RWPE1 (cell line): ENCODE data around the gene NECAP2.
"Not testable (repeated sequence)": the region's sequence is repeated elsewhere in the genome, so short reads cannot be mapped to it uniquely, and the experiment has no call there.

Experiments
- CTCF ChIA-PET: fragments of 350-600 bp; sonication (Branson Sonifier 250); formaldehyde crosslinking; extraction: SDS; loops from one replicate; lab custom pipeline; 2021; lab: Yijun Ruan, JAX
- POLR2A ChIA-PET: fragments of 400-600 bp; formaldehyde crosslinking; extraction: SDS; loops from one replicate; lab custom pipeline; 2020; ENCODE audit warnings: antibody characterized with exemption; ENCODE audit not compliant: low non-redundant PET; lab: Yijun Ruan, JAX
- DNase-seq: peaks from one replicate; pipeline ENCODE4 v3.0.0; 2012; ENCODE audit warnings: low spot score
- H3K27ac ChIP-seq: fragments of 450-650 bp; 2 replicates; pipeline ENCODE4 v1.5.1; 2017
- CTCF ChIP-seq: fragments of 450-650 bp; conservative IDR thresholded peaks from 2 replicates; pipeline ENCODE4 v1.5.1; 2017; ENCODE audit warnings: low read depth, mild to moderate bottlenecking

NECAP2 gene

DNA sequence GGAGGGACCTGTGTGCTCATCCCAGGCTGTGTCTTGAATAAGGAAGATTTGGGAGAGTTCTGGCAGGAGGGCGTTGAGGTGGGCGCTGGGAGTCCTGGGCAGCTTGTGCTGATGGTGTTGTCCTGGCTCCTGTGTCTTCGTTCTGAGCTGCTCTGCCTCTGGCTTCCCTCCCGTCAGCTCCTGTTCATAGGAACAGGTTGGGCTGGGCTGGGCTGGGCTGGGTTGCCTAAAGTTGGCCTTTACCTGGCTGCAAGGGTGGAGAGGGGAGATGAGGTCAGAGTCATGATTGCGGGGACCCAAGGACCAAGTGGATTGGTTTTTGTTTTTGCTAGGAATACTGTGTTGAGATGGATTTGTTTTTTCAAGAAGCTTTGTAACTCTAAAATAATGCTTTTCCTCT lies 9.1 kb downstream of the NECAP2 start:
- POLR2A ChIA-PET: interaction anchor here (0.6 kb wide), 1 partner anchor 10 kb away, joined by 3 read pairs; no protein-coding TSS in a partner anchor

DNA sequence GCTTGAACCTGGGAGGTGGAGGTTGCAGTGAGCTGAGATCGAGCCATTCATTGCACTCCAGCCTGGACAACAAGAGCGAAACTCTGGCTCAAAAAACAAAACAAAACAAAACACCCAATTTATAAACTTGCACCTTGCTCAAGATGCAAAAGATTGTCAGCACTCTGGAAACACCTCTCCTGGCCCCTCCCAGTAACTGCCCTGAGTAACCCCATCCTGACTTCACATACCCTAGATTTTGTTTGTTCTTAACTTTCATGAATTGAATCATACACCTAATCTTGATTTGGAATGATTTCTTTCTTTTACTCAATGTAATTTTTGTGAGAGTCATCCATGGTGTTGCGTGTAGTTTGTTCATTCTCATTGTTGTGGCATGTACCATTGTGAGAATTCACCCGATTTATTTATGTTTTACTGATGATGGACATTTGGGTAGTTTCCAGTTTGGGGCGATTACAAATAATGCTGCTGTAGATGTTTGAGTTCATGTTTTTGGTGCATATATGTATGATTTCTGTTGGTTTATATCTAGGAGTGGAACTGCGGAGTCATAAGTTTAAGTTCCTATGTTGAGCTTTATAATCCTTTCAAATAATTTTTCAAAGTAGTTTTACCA lies 10.4 kb downstream of the NECAP2 start:
- no peak for DNase-seq
- ChIA-PET POLR2A (no interaction called here), CTCF (no interaction called here)
- no peak for TF ChIP-seq CTCF
- no peak overlapping the region for H3K27ac ChIP-seq

More for the DNA sequence above, 9.1 kb downstream of the NECAP2 start:
- CTCF ChIA-PET: interaction anchor here (0.7 to 1.4 kb wide), 2 partner anchors 10 to 13 kb away, joined by 3 to 9 read pairs; partner anchors contain the start of gene NECAP2
- no peak for TF ChIP-seq CTCF
- no peak for DNase-seq
- H3K27ac ChIP-seq: peak overlapping the region; percentile 6; the same call in 1 of the 2 replicates

DNA sequence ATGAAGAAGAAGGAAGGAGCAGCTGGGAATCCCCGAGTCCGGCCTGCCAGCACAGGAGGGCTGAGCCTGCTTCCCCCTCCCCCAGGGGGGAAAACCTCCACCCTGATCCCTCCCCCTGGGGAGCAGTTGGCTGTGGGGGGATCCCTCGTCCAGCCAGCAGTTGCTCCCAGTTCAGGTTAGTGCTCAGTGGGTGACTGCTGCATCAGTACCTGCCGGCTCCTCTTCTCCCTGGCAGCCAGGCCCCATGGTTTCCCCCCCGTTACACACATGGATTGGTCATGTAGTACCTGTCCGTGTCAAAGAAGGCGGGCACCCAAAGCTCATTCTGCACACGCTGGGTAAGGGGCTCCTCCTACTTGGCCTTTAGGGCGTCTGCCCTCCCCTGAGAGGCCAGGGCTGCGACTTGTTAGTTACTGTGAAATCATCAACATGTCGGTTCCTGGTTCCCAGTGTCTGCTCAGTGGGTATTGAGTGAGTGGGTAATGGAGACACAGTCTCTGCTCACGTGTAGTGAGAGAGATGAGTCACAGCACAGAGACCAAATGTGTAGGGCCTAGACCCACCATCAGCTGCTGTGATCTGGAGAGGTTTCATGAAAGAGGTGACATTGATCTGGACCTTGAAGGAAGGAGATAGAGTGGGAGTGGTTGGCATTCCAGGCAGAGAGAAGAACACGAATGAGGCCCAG lies 11.5 kb downstream of the NECAP2 start:
- no peak for TF ChIP-seq CTCF
- H3K27ac ChIP-seq: 0 out of 2 replicates have a peak overlapping the region, but pooled peaks have one; percentile 11
- POLR2A ChIA-PET: no interaction called here
- CTCF ChIA-PET: no interaction called here
- DNase-seq: no peak

- POLR2A ChIA-PET, DNase-seq, H3K27ac ChIP-seq: not testable (repeated sequence)
- CTCF ChIA-PET: interaction anchor here (1.2 kb wide), 1 partner anchor 15 kb away, joined by 3 read pairs; no protein-coding TSS in a partner anchor
Observed at GRCh38 chr1:16454909-16455308, 14.4 kb downstream of the NECAP2 start.

- CTCF ChIA-PET: interaction anchor here (1.2 kb wide), 1 partner anchor 16 kb away, joined by 3 read pairs; no protein-coding TSS in a partner anchor
- DNase-seq, H3K27ac ChIP-seq, POLR2A ChIA-PET: not testable (repeated sequence)
Observed at GRCh38 chr1:16456151-16456550, 15.6 kb downstream of the NECAP2 start.

- 0 out of 2 replicates have a peak overlapping the region, but pooled peaks have one; percentile 36 for H3K27ac ChIP-seq
- no peak for TF ChIP-seq CTCF
- POLR2A ChIA-PET: no interaction called here
- CTCF ChIA-PET: no interaction called here
- no peak for DNase-seq
Observed at GRCh38 chr1:16458831-16459230, 18.3 kb downstream of the NECAP2 start.

- POLR2A ChIA-PET: interaction anchor here (0.6 kb wide), 1 partner anchor 10 kb away, joined by 3 read pairs; no protein-coding TSS in a partner anchor
- DNase-seq: no peak
- TF ChIP-seq CTCF: no peak
- CTCF ChIA-PET: no interaction called here
- H3K27ac ChIP-seq: peak overlapping the region; percentile 36
Observed at GRCh38 chr1:16459352-16459925, 18.9 kb downstream of the NECAP2 start.
